Activated CD8-positive, alpha-beta memory T cell treated with anti-CD3 and anti-CD28 coated beads, Interleukin-2, amount 50 U/mL, for 4 hours (primary cell): Measurements from ENCODE around the gene CDCA8.
"Not testable (repeated sequence)": the region's sequence is repeated elsewhere in the genome, so short reads cannot be mapped to it uniquely, and the experiment has no call there.

ENCODE experiments used
- DNase-seq: peaks from one replicate; pipeline ENCODE4 v3.0.0-alpha.2; 2020

Gene CDCA8

DNA sequence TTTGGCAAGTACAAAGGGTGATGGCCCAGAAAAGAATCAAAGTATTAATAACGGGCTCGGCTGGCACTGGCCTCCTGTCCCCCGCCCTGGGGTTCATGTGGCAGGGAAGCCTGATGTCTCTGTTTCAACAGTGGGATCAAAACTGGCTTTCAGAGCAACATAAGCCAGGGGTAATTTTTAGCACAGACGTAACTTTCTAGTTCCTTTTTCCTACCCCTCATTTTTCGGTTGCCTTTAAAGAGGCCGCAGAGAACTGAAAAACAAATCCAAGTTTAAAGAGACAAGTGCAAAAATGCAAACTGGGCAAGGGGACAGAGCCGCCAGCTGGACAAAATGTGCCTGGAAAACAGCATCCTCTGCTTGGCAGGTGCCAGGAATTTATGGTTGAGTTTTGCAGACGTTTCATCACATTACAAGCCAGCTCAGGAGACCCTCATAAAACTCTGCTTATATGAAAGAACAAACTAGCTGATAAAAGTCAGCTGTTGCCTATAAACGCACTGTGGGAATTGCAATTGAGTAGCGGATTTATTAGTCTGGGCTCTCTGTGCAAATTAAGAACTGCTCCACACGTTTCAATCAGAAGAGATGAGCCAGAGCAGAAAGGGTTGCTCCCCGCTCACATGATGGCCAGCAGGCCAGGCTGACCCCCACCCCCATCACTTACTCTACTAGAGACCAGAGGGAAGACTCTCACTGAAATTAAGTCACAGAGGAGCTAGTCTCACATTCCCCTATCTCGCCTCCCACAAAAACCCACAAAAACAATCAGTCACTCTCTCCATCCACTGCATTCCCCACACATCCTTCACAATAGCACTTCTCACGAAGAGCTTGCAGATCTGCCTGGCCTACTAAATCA lies 15.8 kb upstream of the CDCA8 start:
- DNase-seq, result no peak

DNA sequence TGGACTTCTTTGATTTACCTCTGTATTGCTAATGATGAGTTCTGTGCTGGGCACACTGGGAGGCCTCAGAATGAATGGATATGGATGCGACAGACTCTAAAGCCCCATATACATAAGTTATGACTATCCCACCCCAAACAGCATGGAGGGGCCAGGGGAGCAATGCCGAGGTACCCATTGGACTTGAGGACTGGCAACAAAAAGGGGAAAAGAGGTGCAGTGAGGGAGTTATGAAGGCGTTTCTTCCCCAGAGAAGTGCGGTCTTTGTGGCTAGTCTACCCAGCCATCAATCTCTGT lies 15.2 kb upstream of the CDCA8 start:
- no peak for DNase-seq

DNA sequence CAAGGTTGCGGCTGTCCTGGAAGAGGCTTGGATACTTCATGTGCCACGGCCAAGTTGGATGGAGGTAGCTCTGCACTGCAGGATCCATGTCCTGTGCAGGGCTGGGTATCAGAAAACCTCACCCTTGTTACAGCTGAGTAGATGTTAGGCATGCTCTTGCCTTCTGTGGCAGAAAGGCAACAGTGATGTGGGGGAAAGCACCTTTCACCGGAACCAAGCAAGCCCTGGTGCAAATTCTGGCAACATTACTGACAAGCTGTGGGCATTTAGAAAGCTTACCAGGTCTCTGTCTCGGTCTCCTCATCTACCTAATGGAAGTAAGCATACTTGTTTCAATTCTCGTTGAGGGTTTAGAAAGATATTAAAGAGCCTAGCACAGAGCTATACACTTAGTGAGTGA lies 14.5 kb upstream of the CDCA8 start:
- no peak for DNase-seq

DNA sequence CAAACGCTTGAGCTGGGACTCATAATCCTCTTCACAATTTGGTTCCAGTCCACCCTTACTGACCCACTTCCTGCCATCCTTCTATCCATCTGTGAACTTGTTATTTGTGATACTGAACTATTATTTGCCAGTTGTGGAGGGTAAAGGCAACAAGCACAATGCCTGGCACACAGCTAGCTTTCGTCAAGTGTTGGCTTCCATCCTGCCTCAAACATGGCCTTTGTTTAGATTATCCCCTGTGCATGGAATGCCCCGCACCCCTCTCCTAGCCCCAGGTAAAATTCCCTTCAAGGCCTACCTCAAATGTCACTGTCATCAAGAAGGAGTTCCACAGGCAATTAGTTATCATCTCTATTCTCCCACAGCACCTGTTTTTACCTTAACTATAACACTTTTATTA lies 11.4 kb upstream of the CDCA8 start:
- no peak for DNase-seq

DNA sequence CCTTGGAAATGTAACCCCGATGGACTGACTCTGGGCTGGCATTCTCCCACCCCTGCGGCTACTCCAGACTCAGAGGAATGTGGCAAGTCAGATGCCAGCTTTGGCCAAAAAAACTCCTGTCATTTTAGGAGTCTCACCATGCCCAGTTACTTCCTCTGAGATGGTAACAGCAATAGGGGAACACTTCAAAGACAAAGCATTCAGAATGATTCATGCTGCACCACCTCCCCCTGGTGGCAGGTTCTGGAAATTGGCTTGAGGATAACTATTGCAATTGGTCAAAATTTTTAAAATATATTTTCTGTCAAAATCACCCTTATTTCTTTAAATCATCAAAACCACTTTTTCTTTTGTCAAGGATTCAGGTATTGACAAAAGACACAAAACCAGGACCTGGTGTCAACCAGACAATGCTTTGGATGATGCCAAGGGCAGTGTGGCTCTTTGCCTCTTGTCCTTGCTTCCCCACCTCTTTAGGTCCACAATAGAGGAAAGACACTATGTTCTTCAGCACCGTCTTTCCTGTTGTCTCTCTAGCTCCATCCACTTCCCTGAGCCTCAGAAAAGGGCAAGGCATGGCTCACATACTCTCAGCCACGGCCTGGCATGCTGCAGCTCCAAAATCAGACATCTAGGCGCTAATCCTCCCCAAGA lies 9.9 kb upstream of the CDCA8 start:
- peak; percentile 78 for DNase-seq

DNA sequence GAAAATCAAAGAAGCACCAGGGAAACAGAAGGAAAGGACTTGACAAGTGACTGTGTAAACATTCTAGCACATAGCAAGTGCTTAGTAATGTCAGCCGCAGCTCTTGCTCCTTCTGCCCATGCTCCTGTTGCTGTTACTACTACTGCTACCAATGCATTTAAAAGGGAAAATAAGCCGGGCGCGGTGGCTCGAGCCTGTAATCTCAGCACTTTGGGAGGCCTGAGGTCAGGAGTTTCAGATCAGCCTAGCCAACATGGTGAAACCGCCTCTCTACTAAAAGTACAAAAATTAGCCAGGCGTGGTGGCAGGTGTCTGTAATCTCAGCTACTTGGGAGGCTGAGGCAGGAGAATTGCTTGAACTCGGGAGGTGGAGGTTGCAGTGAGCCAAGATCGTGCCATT lies 8.1 kb upstream of the CDCA8 start:
- DNase-seq, result not testable (repeated sequence)

DNA sequence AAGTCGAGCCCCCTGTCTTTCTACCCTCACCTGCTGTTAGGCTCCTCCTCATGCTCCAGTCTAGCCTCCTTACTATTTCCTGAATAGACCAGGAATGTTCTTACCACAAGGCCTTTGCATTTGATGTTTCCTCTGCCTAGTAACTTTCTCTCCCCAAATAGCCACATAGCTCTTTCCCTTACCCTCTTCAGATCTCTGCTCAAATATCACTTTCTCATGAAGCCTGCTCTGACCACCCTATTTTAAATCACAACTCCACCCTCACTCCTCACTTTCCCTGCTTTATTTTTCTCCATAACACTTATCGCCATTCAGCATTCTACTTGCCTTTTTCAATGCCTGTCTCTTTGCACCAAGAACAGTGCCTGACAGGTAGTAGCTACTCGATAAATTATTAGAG lies 6.6 kb upstream of the CDCA8 start:
- DNase-seq, result no peak

DNA sequence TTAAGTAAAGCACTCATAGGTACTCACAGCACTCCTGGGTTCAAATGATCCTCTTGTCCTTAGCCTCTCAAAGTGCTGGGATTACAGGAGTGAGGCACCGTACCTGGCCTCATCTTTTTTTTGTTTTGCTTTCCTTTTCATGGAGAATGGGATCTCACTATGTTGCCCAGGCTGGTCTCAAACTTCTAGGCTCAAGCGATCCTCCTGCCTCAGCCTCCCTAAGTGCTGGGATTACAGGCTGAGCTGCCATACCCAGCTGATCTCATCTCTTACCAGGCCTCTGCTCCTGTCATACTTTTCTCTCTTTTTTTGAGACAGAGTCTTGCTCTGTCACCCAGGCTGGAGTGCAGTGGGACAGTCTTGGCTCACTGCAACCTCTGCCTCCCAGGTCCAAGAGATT lies 4.6 kb upstream of the CDCA8 start:
- not testable (repeated sequence) for DNase-seq

DNA sequence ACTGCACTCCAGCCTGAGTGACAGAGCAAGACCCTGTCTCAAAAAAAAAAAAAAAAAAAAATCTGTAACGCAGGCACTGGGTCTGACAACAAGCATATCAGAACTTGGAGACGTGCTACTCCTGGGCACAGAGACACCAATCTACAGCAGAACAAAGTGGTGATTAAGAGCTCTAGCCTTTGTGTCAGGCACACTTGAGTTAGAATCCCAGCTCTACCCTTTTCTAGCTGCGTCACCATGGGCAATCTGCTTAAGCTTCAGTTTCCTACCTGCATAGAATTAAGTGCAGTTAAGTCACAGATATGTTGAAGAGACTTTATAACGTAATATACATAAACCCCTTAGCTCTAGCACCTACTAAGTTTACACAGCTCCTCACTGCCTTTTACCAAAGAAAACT lies 3.4 kb upstream of the CDCA8 start:
- no peak for DNase-seq

DNA sequence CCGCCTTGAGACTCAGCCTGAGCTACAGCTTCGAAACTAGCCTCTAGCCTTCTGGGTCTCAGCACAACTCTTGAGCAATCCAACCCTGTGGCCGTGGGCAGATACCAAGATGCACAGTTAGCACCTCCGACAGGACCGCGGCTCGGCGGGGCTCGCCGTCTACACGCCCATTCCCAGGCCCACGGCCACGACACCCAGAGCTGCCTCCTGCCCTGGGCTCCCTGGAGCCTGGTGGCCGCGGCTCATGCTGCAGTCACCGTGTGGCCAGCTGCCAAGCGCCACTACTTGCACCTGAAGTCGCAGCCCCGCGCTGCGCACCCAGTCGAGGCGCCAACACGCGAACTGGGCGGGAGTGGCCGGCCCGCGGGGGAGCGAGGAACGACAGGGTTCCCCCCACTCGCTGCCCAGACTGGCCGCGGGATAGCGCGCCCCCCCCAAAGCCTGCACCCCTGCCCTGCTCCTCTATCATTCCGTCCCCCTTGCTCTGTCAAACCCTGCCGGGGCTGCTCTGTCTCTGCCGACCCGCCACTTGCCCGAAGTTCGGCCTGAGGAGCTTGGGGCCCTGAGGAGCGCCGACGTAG lies 729 bp upstream of the CDCA8 start:
- peak; percentile 30 for DNase-seq

DNA sequence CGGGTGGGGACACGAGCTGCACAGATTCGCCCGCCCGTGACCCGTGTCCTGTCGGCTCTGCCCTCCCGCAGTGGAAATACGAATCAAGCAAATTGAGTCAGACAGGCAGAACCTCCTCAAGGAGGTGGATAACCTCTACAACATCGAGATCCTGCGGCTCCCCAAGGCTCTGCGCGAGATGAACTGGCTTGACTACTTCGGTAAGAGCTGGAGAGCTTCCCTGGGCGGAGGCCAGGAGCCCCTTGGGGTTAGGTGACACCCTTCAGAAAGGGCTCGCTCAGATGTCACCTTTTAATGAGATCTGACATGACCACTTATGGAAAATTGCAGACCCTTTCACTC lies 489 bp downstream of the CDCA8 start:
- DNase-seq, result no peak

DNA sequence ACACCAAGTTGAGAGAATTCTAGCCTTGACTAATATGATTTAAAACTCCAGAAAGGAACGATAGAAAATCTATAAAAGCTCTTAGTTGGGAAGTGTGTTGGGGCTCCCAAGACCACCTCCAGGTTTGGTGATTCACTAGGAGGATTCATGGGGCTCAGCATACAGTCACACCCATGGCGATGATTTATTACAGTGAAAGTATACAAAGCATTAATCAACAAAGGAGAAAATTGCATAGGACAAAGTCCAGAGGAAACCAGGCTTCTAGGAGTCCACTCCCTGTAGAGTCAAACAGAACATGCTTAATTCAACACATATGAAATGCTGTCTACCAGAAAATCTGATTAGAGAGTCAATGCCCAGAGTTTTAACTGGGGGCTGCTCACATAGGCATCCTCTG lies 4.8 kb downstream of the CDCA8 start:
- DNase-seq, result no peak

DNA sequence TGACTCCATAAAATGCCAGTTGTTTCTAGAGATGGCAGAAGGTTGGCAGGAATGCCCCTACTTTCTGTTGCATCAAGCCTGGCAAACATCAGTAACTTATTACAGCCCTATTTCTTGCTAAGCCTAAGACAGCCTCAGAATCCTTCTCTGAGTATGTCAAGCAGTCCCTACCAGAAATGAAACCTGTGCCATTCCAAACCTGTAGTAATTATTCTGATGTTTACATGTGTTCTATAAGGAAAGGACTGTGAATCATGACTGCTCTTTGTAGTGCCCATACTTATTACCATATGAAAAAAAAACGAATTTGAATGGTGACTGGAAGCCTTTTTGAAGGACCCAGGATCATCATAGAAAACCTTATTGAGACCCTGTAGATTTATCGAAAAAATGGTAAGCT lies 5.4 kb downstream of the CDCA8 start:
- no peak for DNase-seq

DNA sequence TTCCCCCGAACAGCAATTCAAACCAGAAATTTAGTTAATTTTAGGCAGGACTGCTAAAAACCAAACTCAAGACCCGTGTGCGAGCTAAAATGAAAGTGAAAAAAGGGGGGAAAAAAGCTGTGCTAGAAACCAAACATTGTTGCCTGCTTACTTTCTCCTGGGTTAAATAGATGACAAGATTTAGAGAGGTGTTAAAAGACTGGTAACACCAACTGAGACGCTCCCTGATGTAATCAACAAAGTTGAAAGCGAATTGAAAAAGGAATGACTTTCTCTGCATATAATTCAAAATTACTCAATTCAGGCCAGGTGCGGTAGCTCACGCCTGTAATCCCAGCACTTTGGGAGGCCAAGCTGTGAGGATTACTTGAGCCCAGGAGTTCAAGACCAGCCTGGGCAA lies 6.8 kb downstream of the CDCA8 start:
- no peak for DNase-seq

DNA sequence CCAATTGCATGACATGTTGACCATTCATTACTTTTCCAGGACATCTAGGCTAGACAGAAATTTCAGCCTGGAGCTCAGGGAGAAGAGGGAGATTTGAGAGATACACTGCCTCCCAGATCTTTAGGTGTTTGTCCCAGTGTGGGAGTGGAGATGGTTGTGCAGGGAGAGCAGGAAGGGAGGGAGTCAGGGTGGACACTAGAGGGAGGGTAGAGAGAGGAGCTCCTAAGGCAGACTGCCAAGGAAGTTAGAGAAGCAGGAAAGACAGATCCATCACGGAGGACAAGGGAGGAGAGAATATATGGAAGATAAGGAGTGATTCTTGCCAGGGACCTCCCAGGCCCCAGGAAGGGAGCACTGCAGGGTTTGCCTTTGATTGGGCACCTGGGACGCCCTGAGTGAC lies 8.7 kb downstream of the CDCA8 start:
- DNase-seq, result no peak

DNA sequence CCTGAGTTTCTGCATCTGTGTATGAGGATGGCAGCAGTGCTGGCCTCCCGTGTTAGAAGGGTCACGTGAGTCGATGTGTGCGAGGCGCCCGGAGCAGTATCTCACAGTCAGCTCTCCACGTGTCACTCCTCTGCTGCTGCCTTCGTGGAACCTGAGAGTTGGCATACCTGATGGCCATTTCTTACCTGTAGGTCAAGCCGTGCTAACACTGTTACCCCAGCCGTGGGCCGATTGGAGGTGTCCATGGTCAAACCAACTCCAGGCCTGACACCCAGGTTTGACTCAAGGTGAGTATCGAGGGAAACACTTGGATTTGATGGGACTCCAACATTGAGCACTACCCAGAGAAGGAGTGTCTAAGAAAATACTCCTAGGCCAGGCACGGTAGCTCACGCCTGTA lies 10.7 kb downstream of the CDCA8 start:
- DNase-seq, result no peak

DNA sequence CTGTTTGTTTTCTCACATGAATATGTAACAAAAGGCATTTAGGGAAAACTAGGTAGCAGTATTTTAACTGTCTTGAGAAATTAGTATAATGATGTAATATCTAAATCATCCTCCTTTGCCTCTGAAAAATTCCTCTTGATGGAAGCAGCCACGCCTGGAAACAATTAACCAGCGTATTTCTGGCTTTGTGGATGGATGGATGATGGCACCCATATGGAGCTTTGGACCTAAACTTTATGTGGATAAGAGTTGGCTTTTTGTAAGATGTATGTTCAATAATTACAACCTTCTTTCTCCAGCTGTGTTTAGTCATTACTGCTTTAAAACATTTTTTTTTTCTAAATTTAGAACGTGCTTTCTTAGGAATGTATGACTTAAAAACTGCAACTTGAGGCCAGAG lies 12.7 kb downstream of the CDCA8 start:
- DNase-seq, result no peak

DNA sequence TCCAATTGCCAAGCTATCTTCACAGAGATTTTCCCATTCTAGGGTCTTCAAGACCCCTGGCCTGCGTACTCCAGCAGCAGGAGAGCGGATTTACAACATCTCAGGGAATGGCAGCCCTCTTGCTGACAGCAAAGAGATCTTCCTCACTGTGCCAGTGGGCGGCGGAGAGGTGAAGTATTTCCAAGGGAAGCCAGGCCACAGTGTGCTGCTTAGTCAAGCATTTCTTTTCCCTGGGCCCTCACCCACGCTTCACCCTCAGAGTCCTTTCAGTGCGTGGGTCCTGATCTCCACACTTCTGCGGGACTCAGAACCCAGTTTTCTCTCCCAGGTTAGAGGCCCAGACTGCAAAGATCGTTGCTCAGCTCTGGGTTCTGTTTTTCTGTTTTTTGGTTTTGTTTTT lies 13.1 kb downstream of the CDCA8 start:
- no peak for DNase-seq

DNA sequence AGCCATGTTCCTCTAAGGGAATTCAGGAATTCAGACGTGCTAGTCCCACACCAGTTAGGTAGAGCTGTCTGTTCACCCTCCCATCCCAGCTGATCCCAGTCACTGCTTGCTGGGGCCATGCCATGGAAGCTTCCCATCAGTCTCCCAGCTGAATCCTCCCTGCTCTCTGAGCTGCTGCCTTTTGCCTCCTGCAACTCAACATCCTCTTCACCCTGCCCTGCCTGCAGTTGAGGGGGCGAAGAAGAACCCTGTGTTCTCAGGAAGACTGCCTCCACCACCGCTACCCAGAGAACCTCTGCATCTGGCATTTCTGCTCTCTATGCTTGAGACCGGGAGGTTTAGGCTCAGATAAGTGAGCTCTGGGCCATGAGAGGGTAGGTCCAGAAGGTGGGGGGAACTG lies 16.2 kb downstream of the CDCA8 start:
- no peak for DNase-seq

DNA sequence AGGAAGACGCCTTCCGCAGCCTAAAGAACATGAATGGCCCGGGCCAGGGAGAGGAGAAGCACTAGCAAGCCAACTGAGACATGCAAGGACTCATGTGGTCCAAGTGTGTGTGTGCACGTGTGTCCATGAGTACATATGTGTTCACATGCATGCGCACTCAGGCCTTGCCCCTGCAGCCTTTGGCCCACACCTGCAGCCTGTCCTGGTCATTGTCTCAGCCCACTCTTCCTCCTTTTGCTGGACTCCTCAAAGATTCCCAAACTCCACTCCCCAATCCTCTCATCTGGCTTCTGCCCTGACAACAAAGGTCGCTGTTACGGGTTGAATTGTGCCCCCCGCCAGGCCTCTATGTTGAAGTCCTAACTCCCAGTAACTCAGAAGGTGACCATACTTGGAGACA lies 21.9 kb downstream of the CDCA8 start:
- DNase-seq, result no peak

DNA sequence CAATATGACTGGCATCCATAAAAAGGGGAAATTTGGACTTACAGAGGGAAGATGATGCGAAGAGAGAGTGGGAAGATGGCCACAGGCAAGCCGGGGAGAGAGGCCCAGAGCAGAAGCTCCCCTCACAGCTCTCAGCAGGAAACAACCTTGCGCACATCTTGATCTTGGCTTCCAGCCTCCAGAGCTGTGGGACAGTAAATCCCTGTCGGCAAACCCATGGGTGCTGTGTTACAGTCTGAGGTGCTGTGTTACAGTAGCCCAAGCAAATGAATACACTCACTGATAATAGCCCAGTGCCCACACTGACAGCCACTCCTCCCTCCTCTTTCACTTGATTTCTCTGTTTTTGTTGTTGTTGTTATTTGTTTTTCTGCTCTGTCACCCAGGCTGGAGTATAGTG lies 22.4 kb downstream of the CDCA8 start:
- no peak for DNase-seq

DNA sequence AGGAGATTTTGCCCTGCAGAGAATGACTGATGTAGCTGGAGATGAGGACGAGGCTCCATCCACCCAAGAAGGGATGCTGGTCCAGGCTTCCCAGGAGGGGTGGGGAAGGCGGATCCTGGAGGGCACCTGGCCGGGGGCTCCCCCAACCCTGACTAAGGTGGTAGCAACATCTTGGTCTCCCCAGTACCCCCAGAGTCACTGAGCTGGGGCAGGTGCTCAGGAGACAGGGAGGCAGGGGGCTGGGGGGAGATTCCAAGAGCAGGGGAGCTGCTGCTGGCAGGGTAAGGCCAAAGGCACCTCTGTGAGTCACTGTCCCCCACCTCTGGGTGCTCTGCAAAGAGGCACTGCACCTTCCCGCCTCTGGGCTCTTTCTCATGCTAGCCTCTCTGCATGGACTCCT lies 24.0 kb downstream of the CDCA8 start:
- DNase-seq, result no peak

DNA sequence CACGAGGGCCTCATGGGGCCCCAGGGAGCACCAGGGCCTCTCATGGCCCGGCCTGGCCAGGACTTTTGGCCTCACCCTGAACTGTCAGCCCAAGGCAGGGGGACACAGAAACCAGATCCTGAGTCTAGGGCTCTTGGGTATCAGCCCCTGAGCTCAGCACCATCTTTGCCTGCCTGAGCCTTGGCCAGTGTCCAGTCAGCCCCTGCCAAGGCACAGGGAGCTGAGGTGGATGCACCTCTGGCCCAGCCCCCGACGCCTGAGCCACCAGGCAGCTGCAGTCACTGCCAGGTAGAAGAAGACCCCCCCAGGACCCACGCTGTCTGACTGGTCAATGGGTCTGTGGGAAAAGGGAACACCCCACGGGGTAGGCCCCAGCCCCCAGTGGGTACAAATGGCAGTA lies 25.3 kb downstream of the CDCA8 start:
- no peak for DNase-seq

DNA sequence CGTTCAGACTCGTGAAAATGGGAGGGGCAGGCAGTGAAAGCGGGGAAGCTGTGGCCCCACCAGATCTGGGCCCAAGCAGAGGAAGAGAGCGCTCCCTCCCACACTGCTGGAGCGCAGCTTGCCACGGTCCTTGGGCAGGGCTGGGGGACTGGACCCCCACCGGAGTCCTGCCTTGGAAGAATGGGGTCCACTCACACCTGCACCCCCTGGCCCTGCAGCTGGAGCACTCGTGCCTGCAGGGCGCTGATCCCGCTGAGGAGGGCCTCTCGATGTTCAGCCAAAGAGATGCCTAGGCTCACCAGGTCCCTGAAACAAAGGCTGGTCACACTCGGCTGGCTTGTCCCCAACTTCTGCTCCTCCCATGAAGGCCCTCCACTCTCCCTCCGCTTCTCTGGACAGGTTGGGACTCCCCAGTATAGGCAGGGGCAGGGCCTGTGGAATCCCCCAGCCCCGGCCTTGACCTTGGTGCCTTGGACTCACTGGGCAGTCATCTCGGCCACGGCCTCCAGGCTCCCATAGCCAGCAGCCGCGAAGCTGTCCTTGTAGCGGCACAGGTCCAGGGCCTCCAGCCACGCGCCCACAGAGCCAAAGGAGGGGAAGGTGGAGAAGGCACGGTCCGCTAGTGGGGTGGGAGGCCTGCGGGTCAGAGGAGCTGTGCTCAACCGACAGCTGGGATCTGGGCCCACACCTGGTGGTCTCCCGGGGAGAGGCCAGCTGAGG lies 26.0 kb downstream of the CDCA8 start:
- DNase-seq, result no peak
